Peyer's patch (tissue), 4 donors: ENCODE data around the gene RFLNA.

Source experiments
- POLR2A ChIP-seq, 2 donors: fragments of 450-650 bp; IDR thresholded peaks; one replicate each; pipeline ENCODE4 v1.5.1; 2017; ENCODE audit warnings: antibody characterized with exemption in 2 of 2, mild to moderate bottlenecking in 2 of 2, moderate library complexity in 2 of 2
- TF ChIP-seq, protein P1 (sequence below), 6 experiments: fragments of 450-650 bp in 4 of 6; fragments of 200-600 bp in 2 of 6; sonication (generic) in 1 of 6; IDR thresholded peaks; one replicate each; pipeline ENCODE4 v1.5.1; 2017 to 2019; ENCODE audit warnings: antibody characterized with exemption in 6 of 6, mild to moderate bottlenecking in 3 of 6, moderate library complexity in 1 of 6

DNA sequence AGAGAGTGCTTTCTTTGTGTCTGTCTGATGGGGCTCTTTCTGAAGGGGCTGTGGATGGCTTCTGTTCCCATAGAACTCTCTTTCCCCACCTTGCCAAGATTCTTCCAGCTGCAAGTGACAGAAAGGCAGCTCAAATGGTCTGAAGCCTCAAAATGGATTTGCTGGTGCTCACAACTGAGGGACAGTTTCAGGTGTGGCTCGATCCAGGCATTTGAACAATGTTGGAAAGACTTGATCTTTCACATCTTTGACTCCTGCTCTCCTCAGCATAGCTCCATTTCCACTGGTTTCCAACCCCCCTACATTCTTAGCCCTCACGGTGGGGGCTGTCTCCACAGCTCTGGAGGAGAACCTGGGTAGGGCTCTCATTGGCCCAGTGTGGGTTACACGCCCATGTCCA lies 15.9 kb downstream of the RFLNA start:
- TF ChIP-seq, protein P1, sequence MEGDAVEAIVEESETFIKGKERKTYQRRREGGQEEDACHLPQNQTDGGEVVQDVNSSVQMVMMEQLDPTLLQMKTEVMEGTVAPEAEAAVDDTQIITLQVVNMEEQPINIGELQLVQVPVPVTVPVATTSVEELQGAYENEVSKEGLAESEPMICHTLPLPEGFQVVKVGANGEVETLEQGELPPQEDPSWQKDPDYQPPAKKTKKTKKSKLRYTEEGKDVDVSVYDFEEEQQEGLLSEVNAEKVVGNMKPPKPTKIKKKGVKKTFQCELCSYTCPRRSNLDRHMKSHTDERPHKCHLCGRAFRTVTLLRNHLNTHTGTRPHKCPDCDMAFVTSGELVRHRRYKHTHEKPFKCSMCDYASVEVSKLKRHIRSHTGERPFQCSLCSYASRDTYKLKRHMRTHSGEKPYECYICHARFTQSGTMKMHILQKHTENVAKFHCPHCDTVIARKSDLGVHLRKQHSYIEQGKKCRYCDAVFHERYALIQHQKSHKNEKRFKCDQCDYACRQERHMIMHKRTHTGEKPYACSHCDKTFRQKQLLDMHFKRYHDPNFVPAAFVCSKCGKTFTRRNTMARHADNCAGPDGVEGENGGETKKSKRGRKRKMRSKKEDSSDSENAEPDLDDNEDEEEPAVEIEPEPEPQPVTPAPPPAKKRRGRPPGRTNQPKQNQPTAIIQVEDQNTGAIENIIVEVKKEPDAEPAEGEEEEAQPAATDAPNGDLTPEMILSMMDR (IDR thresholded peaks at IDR 0.05): no peak
- no peak for TF ChIP-seq POLR2A (IDR thresholded peaks at IDR 0.05)
